Skeletal muscle satellite cell (primary cell): ENCODE measurements around the gene SKIC2.
"Not testable (repeated sequence)": the region's sequence is repeated elsewhere in the genome, so short reads cannot be mapped to it uniquely, and the experiment has no call there.

Source experiments
- H3K27me3 ChIP-seq: 2 replicates; pipeline ENCODE4 v1.7.0; 2013; ENCODE audit warnings: low read length; ENCODE audit not compliant: control insufficient read depth, insufficient read depth
- H3K36me3 ChIP-seq: 2 replicates; pipeline ENCODE4 v1.7.0; 2013; ENCODE audit warnings: mild to moderate bottlenecking, control low read depth, low read length; ENCODE audit not compliant: insufficient read depth
- H3K4me1 ChIP-seq: 2 replicates; pipeline ENCODE4 v1.7.0; 2013; ENCODE audit warnings: low read length; ENCODE audit not compliant: control insufficient read depth, insufficient read depth
- H3K4me2 ChIP-seq: 2 replicates; pipeline ENCODE4 v1.7.0; 2013; ENCODE audit warnings: mild to moderate bottlenecking, low read length
- H3K4me3 ChIP-seq: 2 replicates; pipeline ENCODE4 v1.7.0; 2013; ENCODE audit warnings: low read length
- H3K9ac ChIP-seq: 2 replicates; pipeline ENCODE4 v1.7.0; 2013; ENCODE audit warnings: mild to moderate bottlenecking, low read depth, low read length, moderate library complexity
- H3K9me3 ChIP-seq: replicated peaks from 2 replicates; pipeline ENCODE4 v1.7.0; 2013; ENCODE audit warnings: mild to moderate bottlenecking, control low read depth, low read length

Gene SKIC2

GRCh38 chr6:31927863-31928671 lies 30.9 kb upstream of the SKIC2 start:
- Histone ChIP-seq H3K4me1 (peaks cover 8% of the 10 kb centered on the region), H3K4me3 (no peak overlapping the region), H3K9ac (no peak overlapping the region), H3K4me2 (no peak overlapping the region), H3K36me3 (no peaks in the 10 kb centered on the region), H3K9me3 (no peaks in the 10 kb centered on the region), H3K27me3 (peaks cover under 1% of the 10 kb centered on the region)

- H3K9ac ChIP-seq, result no peak overlapping the region
- peaks cover 6% of the 10 kb centered on the region for H3K27me3 ChIP-seq
- H3K36me3 ChIP-seq, result no peaks in the 10 kb centered on the region
- no peaks in the 10 kb centered on the region for H3K9me3 ChIP-seq
- no peak overlapping the region for H3K4me2 ChIP-seq
- peaks cover 8% of the 10 kb centered on the region for H3K4me1 ChIP-seq
- no peak overlapping the region for H3K4me3 ChIP-seq
Observed at GRCh38 chr6:31928672-31928939, 30.4 kb upstream of the SKIC2 start.

- H3K4me3 ChIP-seq, result no peak overlapping the region
- peaks cover 14% of the 10 kb centered on the region for H3K27me3 ChIP-seq
- H3K9me3 ChIP-seq, result no peaks in the 10 kb centered on the region
- H3K4me2 ChIP-seq, result no peak overlapping the region
- peaks cover 8% of the 10 kb centered on the region for H3K4me1 ChIP-seq
- no peaks in the 10 kb centered on the region for H3K36me3 ChIP-seq
- H3K9ac ChIP-seq, result no peak overlapping the region
Observed at GRCh38 chr6:31930962-31931361, 28.0 kb upstream of the SKIC2 start.

- peaks cover 14% of the 10 kb centered on the region for H3K27me3 ChIP-seq
- not testable (repeated sequence) for H3K9ac ChIP-seq, H3K4me1 ChIP-seq, H3K4me3 ChIP-seq, H3K9me3 ChIP-seq, H3K4me2 ChIP-seq, H3K36me3 ChIP-seq
Observed at GRCh38 chr6:31932137-31932536, 26.8 kb upstream of the SKIC2 start.

GRCh38 chr6:31933537-31933936 lies 25.4 kb upstream of the SKIC2 start:
- Histone ChIP-seq H3K9me3 (no peaks in the 10 kb centered on the region), H3K36me3 (no peaks in the 10 kb centered on the region), H3K27me3 (peaks cover 14% of the 10 kb centered on the region), H3K4me3 (no peak overlapping the region), H3K4me2 (no peak overlapping the region), H3K4me1 (no peaks in the 10 kb centered on the region), H3K9ac (no peak overlapping the region)

GRCh38 chr6:31935021-31935420 lies 24.0 kb upstream of the SKIC2 start:
- no peak overlapping the region for H3K4me3 ChIP-seq
- peaks cover under 1% of the 10 kb centered on the region for H3K4me1 ChIP-seq
- no peak overlapping the region for H3K9ac ChIP-seq
- peaks cover 14% of the 10 kb centered on the region for H3K27me3 ChIP-seq
- no peak overlapping the region for H3K4me2 ChIP-seq
- no peaks in the 10 kb centered on the region for H3K36me3 ChIP-seq
- no peaks in the 10 kb centered on the region for H3K9me3 ChIP-seq

GRCh38 chr6:31935823-31936222 lies 23.2 kb upstream of the SKIC2 start:
- peaks cover 14% of the 10 kb centered on the region for H3K27me3 ChIP-seq
- H3K9ac ChIP-seq, result no peak overlapping the region
- H3K4me1 ChIP-seq, result peaks cover 5% of the 10 kb centered on the region
- H3K4me3 ChIP-seq, result no peak overlapping the region
- no peak overlapping the region for H3K4me2 ChIP-seq
- no peaks in the 10 kb centered on the region for H3K9me3 ChIP-seq
- no peaks in the 10 kb centered on the region for H3K36me3 ChIP-seq

GRCh38 chr6:31940256-31940664 lies 18.7 kb upstream of the SKIC2 start:
- H3K27me3 ChIP-seq, result peaks cover 18% of the 10 kb centered on the region
- H3K36me3 ChIP-seq, result no peaks in the 10 kb centered on the region
- no peak overlapping the region for H3K9ac ChIP-seq
- no peak overlapping the region for H3K4me3 ChIP-seq
- no peak overlapping the region for H3K4me2 ChIP-seq
- H3K9me3 ChIP-seq, result no peaks in the 10 kb centered on the region
- H3K4me1 ChIP-seq, result peaks cover 10% of the 10 kb centered on the region

- Histone ChIP-seq H3K4me1 (peaks cover 23% of the 10 kb centered on the region), H3K36me3 (no peaks in the 10 kb centered on the region), H3K4me3 (no peak overlapping the region), H3K9ac (no peak overlapping the region), H3K4me2 (no peak overlapping the region), H3K9me3 (no peaks in the 10 kb centered on the region), H3K27me3 (peaks cover 18% of the 10 kb centered on the region)
Observed at GRCh38 chr6:31943742-31944141, 15.2 kb upstream of the SKIC2 start.

- peaks cover 27% of the 10 kb centered on the region for H3K4me1 ChIP-seq
- no peaks in the 10 kb centered on the region for H3K9me3 ChIP-seq
- peak overlapping the region; percentile 85 for H3K4me2 ChIP-seq
- H3K9ac ChIP-seq, result no peak overlapping the region
- H3K36me3 ChIP-seq, result no peaks in the 10 kb centered on the region
- H3K27me3 ChIP-seq, result peaks cover 18% of the 10 kb centered on the region
- peak overlapping the region; percentile 29 for H3K4me3 ChIP-seq
Observed at GRCh38 chr6:31945154-31945506, 13.8 kb upstream of the SKIC2 start.

GRCh38 chr6:31945507-31946369 lies 13.2 kb upstream of the SKIC2 start, which contains the start of gene CFB:
CFB (plus strand) TSS chr6:31946095; CDS start chr6:31946222, 127 bp downstream.
- H3K36me3 ChIP-seq, result peaks cover 3% of the 10 kb centered on the region
- peak within 1 kb of the TSS; percentile 60 for H3K4me3 ChIP-seq
- H3K9ac ChIP-seq, result peak within 1 kb of the TSS; percentile 17
- peak within 1 kb of the TSS; percentile 85 for H3K4me2 ChIP-seq
- peaks cover 18% of the 10 kb centered on the region for H3K27me3 ChIP-seq
- H3K4me1 ChIP-seq, result peaks cover 23% of the 10 kb centered on the region
- no peaks in the 10 kb centered on the region for H3K9me3 ChIP-seq
